Uterus (tissue), 2 donors: Measurements from ENCODE around the gene PLXNB1.

Experiments used
- CTCF ChIP-seq, 4 experiments: fragments of 200-600 bp in 2 of 4; fragments of 450-650 bp in 2 of 4; sonication (generic) in 2 of 4; IDR thresholded peaks; one replicate each; pipeline ENCODE4 v1.5.1; 2016 to 2019; ENCODE audit warnings: antibody characterized with exemption in 4 of 4, mild to moderate bottlenecking in 2 of 4, moderate library complexity in 1 of 4
- POLR2A ChIP-seq, 2 donors: fragments of 450-650 bp; IDR thresholded peaks; one replicate each; pipeline ENCODE4 v1.6.1; 2016; ENCODE audit warnings: antibody characterized with exemption in 2 of 2, mild to moderate bottlenecking in 1 of 2, moderate library complexity in 1 of 2

GRCh38 chr3:48435223-48435595 lies 5.3 kb upstream of the PLXNB1 start:
- TF ChIP-seq CTCF (IDR thresholded peaks at IDR 0.05) (no peak), POLR2A (IDR thresholded peaks at IDR 0.05) (no peak)
